ENCODE results near the gene MED13. TPM values are rescaled to one million over a fixed set of nuclear protein-coding genes. Genes with fewer than 3 reads are reported as not detected.

Gene MED13
- polyA plus RNA-seq, 1 of the 3 experiments (the other 2 are of a cell fraction) = 6.3 TPM

DNA sequence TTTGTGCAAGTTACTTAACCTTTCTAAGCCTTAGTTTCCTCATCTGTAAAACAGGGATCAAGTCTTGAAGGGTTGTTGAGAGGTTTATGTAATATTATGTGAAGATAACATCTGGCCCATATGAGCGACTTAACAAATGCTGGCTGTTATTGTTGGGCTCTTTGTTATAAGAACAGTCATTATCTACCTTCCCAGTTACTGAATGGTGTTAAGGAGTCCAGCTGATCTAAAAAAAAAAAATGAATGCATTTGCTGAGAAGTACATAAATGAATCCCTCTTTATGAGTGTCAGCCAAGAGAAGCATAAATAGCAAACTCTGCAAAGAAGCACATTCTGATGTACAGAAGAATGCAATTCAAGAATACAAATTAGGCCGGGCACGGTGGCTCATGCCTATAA lies 24.3 kb upstream of the MED13 start:
- CTCF ChIA-PET = interaction anchor here (1.1 to 3.9 kb wide), 2 partner anchors 20 to 44 kb away, joined by 3 to 17 read pairs; no protein-coding TSS in a partner anchor
- Histone ChIP-seq H3K79me2 (ENCODE audit: insufficient read depth) (no peaks in the 10 kb centered on the region), H3K27me3 (ENCODE audit: insufficient read depth) (no peaks in the 10 kb centered on the region), H4K20me1 (ENCODE audit: insufficient read depth) (no peaks in the 10 kb centered on the region), H3K4me3 (ENCODE audit: low read depth in 2 of 2, low read length in 1 of 2) (no peak overlapping the region), H3K9me3 (no peaks in the 10 kb centered on the region), H3K36me3 (replicated peaks in 1 of 2; ENCODE audit: control insufficient read depth in 1 of 2, insufficient read depth in 2 of 2, low read length in 1 of 2) (no peaks in the 10 kb centered on the region), H3K9me2 (no peaks in the 10 kb centered on the region), H3K27ac (ENCODE audit: low read depth in 2 of 2, low read length in 1 of 2) (no peak overlapping the region), H2AFZ (ENCODE audit: low read depth) (no peak overlapping the region), H3K4me2 (no peak overlapping the region), H3F3A (replicated peaks; ENCODE audit: insufficient read depth) (peaks cover 12% of the 10 kb centered on the region), H3K9ac (no peak overlapping the region), H3K4me1 (ENCODE audit: control insufficient read depth in 1 of 2, insufficient read depth in 2 of 2, low read depth in 1 of 2, low read length in 1 of 2) (peaks cover 8 to 11% of the 10 kb centered on the region in 2 experiments; a peak in 3 of 4 replicates)
- POLR2A ChIA-PET = no interaction called here
- TF ChIP-seq FOXJ3 (CRISPR knock-in tag; IDR thresholded peaks at IDR 0.05) (no peak), GATA2 (CRISPR knock-in tag; IDR thresholded peaks at IDR 0.05) (no peak)
- no peak for DNase-seq
- 90% methylated on average over 3 of the region's 3 CpGs for WGBS (ENCODE audit: low lambda C conversion rate)

DNA sequence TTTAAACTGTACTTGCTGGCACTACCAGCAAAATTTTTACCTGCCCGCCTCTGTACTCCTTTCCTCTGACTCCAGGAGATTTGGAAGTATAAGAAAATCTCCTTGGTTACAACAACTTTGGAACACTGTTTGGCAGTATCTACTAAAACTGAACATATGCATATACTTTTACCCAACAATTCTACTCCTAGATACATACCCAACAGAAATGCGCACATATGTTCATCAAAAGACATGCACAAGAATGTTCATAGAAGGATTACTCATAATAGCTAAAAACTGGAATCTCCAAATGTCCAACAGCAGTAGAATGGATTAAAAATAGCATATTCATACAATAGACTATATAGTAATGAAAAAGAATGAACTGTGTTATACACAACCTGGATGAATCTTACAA lies 21.7 kb upstream of the MED13 start:
- H4K20me1 ChIP-seq (ENCODE audit: insufficient read depth) = no peaks in the 10 kb centered on the region
- no peaks in the 10 kb centered on the region for H3K36me3 ChIP-seq (replicated peaks in 1 of 2; ENCODE audit: control insufficient read depth in 1 of 2, insufficient read depth in 2 of 2, low read length in 1 of 2)
- H3K9me3 ChIP-seq = no peaks in the 10 kb centered on the region
- H3K9me2 ChIP-seq = no peaks in the 10 kb centered on the region
- DNase-seq = no peak
- H3K4me3 ChIP-seq (ENCODE audit: low read depth in 2 of 2, low read length in 1 of 2) = no peak overlapping the region
- ChIA-PET CTCF (interaction anchor here (1.1 to 1.7 kb wide), 4 partner anchors 11 to 96 kb away, joined by 3 to 6 read pairs (median 4); no protein-coding TSS in a partner anchor), POLR2A (no interaction called here)
- no peak overlapping the region for H3K27ac ChIP-seq (ENCODE audit: low read depth in 2 of 2, low read length in 1 of 2)
- H3K4me1 ChIP-seq (ENCODE audit: control insufficient read depth in 1 of 2, insufficient read depth in 2 of 2, low read depth in 1 of 2, low read length in 1 of 2) = no peaks in the 10 kb centered on the region
- 86% methylated on average over 2 of the region's 2 CpGs for WGBS (ENCODE audit: low lambda C conversion rate)
- no peaks in the 10 kb centered on the region for H3K79me2 ChIP-seq (ENCODE audit: insufficient read depth)
- TF ChIP-seq, protein P1, sequence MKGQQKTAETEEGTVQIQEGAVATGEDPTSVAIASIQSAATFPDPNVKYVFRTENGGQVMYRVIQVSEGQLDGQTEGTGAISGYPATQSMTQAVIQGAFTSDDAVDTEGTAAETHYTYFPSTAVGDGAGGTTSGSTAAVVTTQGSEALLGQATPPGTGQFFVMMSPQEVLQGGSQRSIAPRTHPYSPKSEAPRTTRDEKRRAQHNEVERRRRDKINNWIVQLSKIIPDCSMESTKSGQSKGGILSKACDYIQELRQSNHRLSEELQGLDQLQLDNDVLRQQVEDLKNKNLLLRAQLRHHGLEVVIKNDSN (IDR thresholded peaks at IDR 0.05; ENCODE audit: borderline replicate concordance, low read depth) = no peak
- TF ChIP-seq RCOR1 (IDR thresholded peaks at IDR 0.05; ENCODE audit: low read length) = no peak
- TF ChIP-seq RAD21 (IDR thresholded peaks at IDR 0.05; ENCODE audit: low read length) = no peak
- no peak for TF ChIP-seq FOXJ3 (CRISPR knock-in tag; IDR thresholded peaks at IDR 0.05)
- no peak for TF ChIP-seq MAX (IDR thresholded peaks at IDR 0.05; ENCODE audit: low read depth)
- TF ChIP-seq YY1 (IDR thresholded peaks at IDR 0.05; ENCODE audit: low read depth) = no peak
- TF ChIP-seq MEF2A (IDR thresholded peaks at IDR 0.05; ENCODE audit: borderline replicate concordance, low read depth) = no peak
- TF ChIP-seq ELF1 (IDR thresholded peaks at IDR 0.05) = no peak
- TF ChIP-seq, protein P2, sequence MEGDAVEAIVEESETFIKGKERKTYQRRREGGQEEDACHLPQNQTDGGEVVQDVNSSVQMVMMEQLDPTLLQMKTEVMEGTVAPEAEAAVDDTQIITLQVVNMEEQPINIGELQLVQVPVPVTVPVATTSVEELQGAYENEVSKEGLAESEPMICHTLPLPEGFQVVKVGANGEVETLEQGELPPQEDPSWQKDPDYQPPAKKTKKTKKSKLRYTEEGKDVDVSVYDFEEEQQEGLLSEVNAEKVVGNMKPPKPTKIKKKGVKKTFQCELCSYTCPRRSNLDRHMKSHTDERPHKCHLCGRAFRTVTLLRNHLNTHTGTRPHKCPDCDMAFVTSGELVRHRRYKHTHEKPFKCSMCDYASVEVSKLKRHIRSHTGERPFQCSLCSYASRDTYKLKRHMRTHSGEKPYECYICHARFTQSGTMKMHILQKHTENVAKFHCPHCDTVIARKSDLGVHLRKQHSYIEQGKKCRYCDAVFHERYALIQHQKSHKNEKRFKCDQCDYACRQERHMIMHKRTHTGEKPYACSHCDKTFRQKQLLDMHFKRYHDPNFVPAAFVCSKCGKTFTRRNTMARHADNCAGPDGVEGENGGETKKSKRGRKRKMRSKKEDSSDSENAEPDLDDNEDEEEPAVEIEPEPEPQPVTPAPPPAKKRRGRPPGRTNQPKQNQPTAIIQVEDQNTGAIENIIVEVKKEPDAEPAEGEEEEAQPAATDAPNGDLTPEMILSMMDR (IDR thresholded peaks at IDR 0.05) = no peak
- no peak for TF ChIP-seq GABPA (IDR thresholded peaks at IDR 0.05; ENCODE audit: low read depth)
- no peak for TF ChIP-seq RXRA (IDR thresholded peaks at IDR 0.05; ENCODE audit: borderline replicate concordance, low read depth)
- no peak for TF ChIP-seq FOSL2 (IDR thresholded peaks at IDR 0.05; ENCODE audit: borderline replicate concordance, low read depth)
- no peak for TF ChIP-seq TEAD4 (IDR thresholded peaks at IDR 0.05; ENCODE audit: borderline replicate concordance, insufficient read depth)
- no peak for TF ChIP-seq POLR2AphosphoS5 (IDR thresholded peaks at IDR 0.05; ENCODE audit: low read depth, low read length)
- TF ChIP-seq JUND (IDR thresholded peaks at IDR 0.05) = no peak
- no peak for TF ChIP-seq TCF12 (IDR thresholded peaks at IDR 0.05)
- TF ChIP-seq ZBTB33 (IDR thresholded peaks at IDR 0.05; ENCODE audit: borderline replicate concordance, low read depth) = no peak
- no peak for TF ChIP-seq RFX5 (IDR thresholded peaks at IDR 0.05; ENCODE audit: low read length)
- no peak for TF ChIP-seq GATA2 (CRISPR knock-in tag; IDR thresholded peaks at IDR 0.05)
- no peaks in the 10 kb centered on the region for H3K27me3 ChIP-seq (ENCODE audit: insufficient read depth)
- no peak overlapping the region for H2AFZ ChIP-seq (ENCODE audit: low read depth)
- no peak overlapping the region for H3K4me2 ChIP-seq
- no peaks in the 10 kb centered on the region for H3F3A ChIP-seq (replicated peaks; ENCODE audit: insufficient read depth)
- no peak overlapping the region for H3K9ac ChIP-seq

All from SK-N-SH (cell line).